K562 (cell line): Measurements from ENCODE around the gene SOCS4. TPM values are rescaled to one million over a fixed set of nuclear protein-coding genes. Genes with fewer than 3 reads are reported as not detected.

Experiments
- ATAC-seq: fragments of 200-7000 bp; cut with Tn5 transposase; 3 replicates; pipeline ENCODE4 v1.9.1; 2020; ENCODE audit warnings: moderate library complexity
- BruUV-seq: library from RNA; stranded (reverse); fragments of 400-500 nt; replicated peaks from 2 replicates; lab custom pipeline; 2021; lab: Mats Ljungman, UMichigan
- CTCF ChIA-PET: fragments of 300-600 bp; formaldehyde crosslinking; extraction: SDS; loops from one replicate; lab custom pipeline; 2021; ENCODE audit warnings: low intra/inter-chr PET ratio; lab: Yijun Ruan, JAX
- POLR2A ChIA-PET: fragments of 300-600, 350-650 bp; sonication (Branson Sonifier 250); formaldehyde crosslinking; extraction: SDS; loops from one replicate; lab custom pipeline; 2021; ENCODE audit warnings: antibody characterized with exemption, inconsistent platforms; lab: Yijun Ruan, JAX
- DNase-seq, 4 experiments: peaks; one replicate each; pipeline versions ENCODE4 v3.0.0 to v3.0.0-alpha.2; 2011 to 2018; ENCODE audit warnings: low spot score in 3 of 4, mixed read lengths in 3 of 4; ENCODE audit errors: extremely low read depth in 1 of 4
- FAIRE-seq: peaks from 2 replicates; lab custom pipeline; 2011; peaks lifted over from hg19 to GRCh38; lab: Jason Lieb, UNC
- H2AFZ ChIP-seq: 2 replicates; pipeline ENCODE4 v1.6.0; 2011; ENCODE audit warnings: low read depth, low read length, control low read depth, inconsistent platforms
- H3K27ac ChIP-seq: fragments of 200-600 bp; 3 replicates; pipeline ENCODE4 v1.8.0; 2011; ENCODE audit warnings: low read depth, mild to moderate bottlenecking, control low read depth, inconsistent platforms, low read length, moderate library complexity, mixed read lengths; ENCODE audit errors: extremely low read depth
- H3K27me3 ChIP-seq, 2 experiments: fragments of 300-600 bp in 1 of 2; 2 replicates in 1 of 2; 3 replicates in 1 of 2; pipeline versions ENCODE4 v1.6.0 to v1.8.0; 2011; ENCODE audit warnings: inconsistent platforms in 2 of 2, low read length in 2 of 2, mild to moderate bottlenecking in 1 of 2, mixed read lengths in 1 of 2, moderate library complexity in 1 of 2; ENCODE audit not compliant: control insufficient read depth in 2 of 2, insufficient read depth in 2 of 2
- H3K36me3 ChIP-seq: fragments of 300-600 bp; 3 replicates; pipeline ENCODE4 v1.8.0; 2011; ENCODE audit warnings: mild to moderate bottlenecking, low read length, inconsistent platforms; ENCODE audit not compliant: control insufficient read depth, insufficient read depth
- H3K4me1 ChIP-seq, 2 experiments: fragments of 200-600 bp in 1 of 2; replicated peaks in 1 of 2; 2 replicates in 1 of 2; 3 replicates in 1 of 2; pipeline versions ENCODE4 v1.5.1 to v1.8.0; 2011; ENCODE audit warnings: inconsistent platforms in 2 of 2, low read length in 2 of 2, mild to moderate bottlenecking in 1 of 2, mixed read lengths in 1 of 2, moderate library complexity in 1 of 2; ENCODE audit not compliant: control insufficient read depth in 2 of 2, insufficient read depth in 2 of 2
- H3K4me2 ChIP-seq: 2 replicates; pipeline ENCODE4 v1.6.1; 2011; ENCODE audit warnings: low read length, control low read depth, inconsistent platforms, mixed read lengths; ENCODE audit not compliant: insufficient read depth
- H3K4me3 ChIP-seq: fragments of 200-600 bp; sonication (generic), shearing (Covaris generic); 2 replicates; pipeline ENCODE4 v1.5.1; 2016; ENCODE audit warnings: control low read depth, inconsistent platforms
- H3K79me2 ChIP-seq: fragments of 200-600 bp; 3 replicates; pipeline ENCODE4 v1.8.0; 2011; ENCODE audit warnings: low read length, inconsistent platforms; ENCODE audit not compliant: control insufficient read depth, insufficient read depth
- H3K9ac ChIP-seq, 2 experiments: 2 replicates each; pipeline versions ENCODE4 v1.6.0 to v1.6.1; 2011; ENCODE audit warnings: low read depth in 2 of 2, low read length in 2 of 2, control low read depth in 1 of 2, inconsistent platforms in 1 of 2, mild to moderate bottlenecking in 1 of 2, mixed read lengths in 1 of 2; ENCODE audit not compliant: insufficient read depth in 1 of 2
- H3K9me1 ChIP-seq: one replicate; pipeline ENCODE4 v1.6.0; 2011; ENCODE audit warnings: inconsistent platforms, mild to moderate bottlenecking, low read length, moderate library complexity; ENCODE audit not compliant: control insufficient read depth, insufficient read depth
- H3K9me3 ChIP-seq: replicated peaks from 2 replicates; pipeline ENCODE4 v1.5.1; 2011; ENCODE audit warnings: low read depth, low read length, inconsistent platforms; ENCODE audit not compliant: control insufficient read depth, insufficient read depth
- H4K20me1 ChIP-seq: replicated peaks from 2 replicates; pipeline ENCODE4 v1.6.1; 2011; ENCODE audit warnings: low read length, inconsistent platforms, mixed read lengths; ENCODE audit not compliant: control insufficient read depth, insufficient read depth
- BCOR ChIP-seq: fragments of 450-650 bp; IDR thresholded peaks from 2 replicates; pipeline ENCODE4 v1.6.1; 2016
- CBX5 ChIP-seq: IDR thresholded peaks from 2 replicates; pipeline ENCODE4 v1.6.1; 2014; ENCODE audit warnings: low read depth, borderline replicate concordance
- FUS ChIP-seq: fragments of 200-400 bp; formaldehyde crosslinking; optimal IDR thresholded peaks from 2 replicates; pipeline ENCODE3; 2017; ENCODE audit warnings: low read depth, low read length
- ILK ChIP-seq: fragments of 450-650 bp; IDR thresholded peaks from 2 replicates; pipeline ENCODE4 v1.6.1; 2016; ENCODE audit warnings: missing genetic modification characterization, low read depth, mild to moderate bottlenecking, missing compliant biosample characterization, moderate library complexity, borderline replicate concordance
- MTA3 ChIP-seq: fragments of 450-650 bp; formaldehyde crosslinking; IDR thresholded peaks from 2 replicates; pipeline ENCODE4 v1.6.1; 2017; ENCODE audit warnings: mild to moderate bottlenecking, borderline replicate concordance
- MYC ChIP-seq, 2 experiments: fragments of 250-450 bp in 1 of 2; sonication (Bioruptor Pico) in 1 of 2; IDR thresholded peaks; 2 replicates each; pipeline versions ENCODE4 v1.5.1 to v1.6.1; 2012 to 2021; ENCODE audit warnings: low read depth in 2 of 2, borderline replicate concordance in 1 of 2, improper control_type of control experiment in 1 of 2, low read length in 1 of 2, mild to moderate bottlenecking in 1 of 2, moderate library complexity in 1 of 2
- RBM39 ChIP-seq: fragments of 200-400 bp; formaldehyde crosslinking; optimal IDR thresholded peaks from 2 replicates; pipeline ENCODE3; 2018; ENCODE audit warnings: low read depth, low read length
- RCOR1 ChIP-seq, 2 experiments: IDR thresholded peaks; 2 replicates each; pipeline ENCODE4 v1.6.1; 2012; ENCODE audit warnings: low read depth in 2 of 2, low read length in 2 of 2, borderline replicate concordance in 1 of 2, improper control_type of control experiment in 1 of 2
- SRF ChIP-seq, 2 experiments: fragments of 250-450, 450-650 bp in 1 of 2; sonication (Bioruptor Pico) in 1 of 2; sonication (generic) in 1 of 2; formaldehyde crosslinking; IDR thresholded peaks; 2 replicates each; pipeline versions ENCODE4 v1.5.0 to v1.5.1; 2020 to 2022; ENCODE audit warnings: mild to moderate bottlenecking in 1 of 2, missing genetic modification reagents in 1 of 2
- TAF1 ChIP-seq: IDR thresholded peaks from 2 replicates; pipeline ENCODE4 v1.6.1; 2011; ENCODE audit warnings: mild to moderate bottlenecking, low read length, moderate library complexity; ENCODE audit not compliant: insufficient read depth, control insufficient read depth, severe bottlenecking; ENCODE audit errors: extremely low read depth
- ZC3H4 ChIP-seq: sonication (generic); formaldehyde crosslinking; IDR thresholded peaks from 2 replicates; pipeline ENCODE4 v1.9.0; 2021; ENCODE audit warnings: missing genetic modification reagents, borderline replicate concordance
- in situ Hi-C: fragments of 300-500 bp; cut with MboI; formaldehyde crosslinking; loops from 4 replicates; pipeline ENCODE4 v1.15.0; 2018; ENCODE audit warnings: inconsistent platforms, mixed read lengths
- intact Hi-C: fragments of 100-400 bp; cut with micrococcal nuclease; formaldehyde crosslinking; loops from 2 replicates; pipeline ENCODE4 v1.14.2; 2022
- polyA plus RNA-seq, 8 experiments: library from polyadenylated mRNA; depleted of rRNA in 4 of 8; stranded (reverse) in 5 of 8; unstranded in 3 of 8; fragments of >200 nt; fragmentation: Nextera tagmentation in 2 of 8; fragmentation: Illumina TruSeq in 1 of 8; extraction: Ambion mirVana in 2 of 8; extraction: Trizol in 1 of 8; gene quantifications; 2 replicates each; pipeline versions ENCODE4 v1.2.1 to v1.2.3, GENCODE V29; 2011 to 2014; ENCODE audit warnings: inconsistent platforms in 1 of 8, missing spikeins in 1 of 8
- total RNA-seq, 7 experiments: library from RNA; depleted of rRNA in 6 of 7; stranded (reverse); fragments of >200 nt in 6 of 7; fragmentation: Illumina TruSeq in 2 of 7; extraction: Trizol in 2 of 7; gene quantifications; 2 replicates each; pipeline versions ENCODE4 v1.2.1 to v1.2.3, GENCODE V29; 2011 to 2021; ENCODE audit warnings: low replicate concordance in 1 of 7
- TF ChIP-seq, protein P1 (sequence below): IDR thresholded peaks from 3 replicates; pipeline ENCODE4 v1.6.1; 2011; ENCODE audit warnings: borderline replicate concordance, mild to moderate bottlenecking; ENCODE audit not compliant: insufficient read length, insufficient read depth

Gene SOCS4
- total and polyA plus RNA-seq, 9 of the 15 experiments (the other 6 are each of a cell fraction or from before 2014, with no cell fraction given) = 2.6 to 12.7 (median 9.7) TPM

DNA sequence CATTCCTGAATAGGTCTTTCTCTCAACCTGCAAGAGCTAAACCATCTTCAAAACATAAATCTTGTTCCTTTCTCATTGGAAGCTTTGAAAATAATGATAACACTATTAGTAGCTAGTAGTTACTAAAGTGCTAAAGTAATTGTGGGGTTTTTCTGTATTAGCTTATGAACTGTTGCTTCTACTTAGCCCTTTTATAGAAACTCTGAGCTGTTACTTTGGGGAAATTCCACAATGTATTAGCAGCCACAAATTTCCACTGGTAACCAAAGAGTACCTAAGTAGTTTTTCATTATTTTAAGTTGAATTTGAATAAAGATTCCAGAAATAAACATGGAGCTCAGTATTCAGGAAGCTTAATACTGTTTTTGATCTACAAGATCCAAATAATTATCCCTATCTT is 18.1 kb downstream of the SOCS4 start:
- Histone ChIP-seq H3K9ac (no peak overlapping the region), H3K9me1 (no peaks in the 10 kb centered on the region), H3K79me2 (peaks cover 2% of the 10 kb centered on the region; the same call in 1 of the 3 replicates), H3K4me3 (no peak overlapping the region), H2AFZ (no peak overlapping the region), H3K36me3 (peaks cover 22% of the 10 kb centered on the region; the same call in 2 of the 3 replicates), H3K27ac (no peak overlapping the region), H3K4me1 (peaks cover 0 to 3% of the 10 kb centered on the region in 2 experiments; a peak in 2 of 5 replicates), H3K4me2 (no peak overlapping the region), H3K9me3 (no peaks in the 10 kb centered on the region), H4K20me1 (no peaks in the 10 kb centered on the region), H3K27me3 (no peaks in the 10 kb centered on the region)
- TF ChIP-seq ILK (tag) (no peak), MYC (IDR thresholded peaks at IDR 0.05; ENCODE audit: low read depth, low read length) (no peak), MYC (CRISPR knock-in tag; IDR thresholded peaks at IDR 0.05; ENCODE audit: borderline replicate concordance, low read depth) (no peak), CBX5 (no peak), TAF1 (no peak), RCOR1 (IDR thresholded peaks at IDR 0.05; ENCODE audit: borderline replicate concordance in 1 of 2, low read depth in 2 of 2, low read length in 2 of 2) (no peak), ZC3H4 (CRISPR knock-in tag) (no peak), BCOR (no peak), SRF (CRISPR knock-in tag; IDR thresholded peaks at IDR 0.05) (no peak), FUS (no peak), RBM39 (no peak), MTA3 (no peak)
- TF ChIP-seq, protein P1, sequence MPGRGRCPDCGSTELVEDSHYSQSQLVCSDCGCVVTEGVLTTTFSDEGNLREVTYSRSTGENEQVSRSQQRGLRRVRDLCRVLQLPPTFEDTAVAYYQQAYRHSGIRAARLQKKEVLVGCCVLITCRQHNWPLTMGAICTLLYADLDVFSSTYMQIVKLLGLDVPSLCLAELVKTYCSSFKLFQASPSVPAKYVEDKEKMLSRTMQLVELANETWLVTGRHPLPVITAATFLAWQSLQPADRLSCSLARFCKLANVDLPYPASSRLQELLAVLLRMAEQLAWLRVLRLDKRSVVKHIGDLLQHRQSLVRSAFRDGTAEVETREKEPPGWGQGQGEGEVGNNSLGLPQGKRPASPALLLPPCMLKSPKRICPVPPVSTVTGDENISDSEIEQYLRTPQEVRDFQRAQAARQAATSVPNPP = no peak
- in situ Hi-C loops (no loop called here), intact Hi-C loops (no loop called here)
- ChIA-PET POLR2A (interaction anchor here (1.1 to 1.7 kb wide), 2 partner anchors 10 to 15 kb away, joined by 3 to 6 read pairs; no protein-coding TSS in a partner anchor), CTCF (no interaction called here)
- no peak for FAIRE-seq
- DNase-seq = no peak
- no peak for ATAC-seq
- no TSS peak for BruUV-seq
